ENCODE data around the gene VPS16. TPM values are rescaled to one million over a fixed set of nuclear protein-coding genes. Genes with fewer than 3 reads are reported as not detected.
A peak's percentile ranks its signal among the peaks of the same experiment; 100 is the strongest.

Gene VPS16
- total and polyA plus RNA-seq, 2 donors: 37.0 to 93.3 TPM

- Histone ChIP-seq H3K27ac (ENCODE audit: low read depth in 1 of 2, low read length in 1 of 2) (no peak overlapping the region), H3K4me3 (ENCODE audit: low read length in 2 of 2) (no peak overlapping the region), H3K4me1 (ENCODE audit: control insufficient read depth in 2 of 2, insufficient read depth in 2 of 2, low read length in 2 of 2) (peaks cover 0 to 3% of the 10 kb centered on the region in 2 donors), H3K36me3 (ENCODE audit: control insufficient read depth in 2 of 2, insufficient read depth in 2 of 2, low read length in 1 of 2) (no peaks in the 10 kb centered on the region), H3K27me3 (ENCODE audit: control insufficient read depth in 2 of 2, insufficient read depth in 1 of 2, low read length in 1 of 2) (peaks cover 11 to 46% of the 10 kb centered on the region in 2 donors), H3K9me3 (ENCODE audit: control insufficient read depth in 2 of 2, insufficient read depth in 1 of 2, low read length in 1 of 2) (peaks cover 0 to 2% of the 10 kb centered on the region in 2 donors)
- no peak for DNase-seq (ENCODE audit: low read depth in 6 of 9, low spot score in 9 of 9)
- WGBS: 93% methylated on average over 8 of the region's 8 CpGs
These were observed 25.2 kb upstream of the VPS16 start for GRCh38 chr20:2815242-2815900.

- Histone ChIP-seq H3K27ac (ENCODE audit: low read depth in 1 of 2, low read length in 1 of 2) (no peak within 1 kb of the TSS), H3K4me1 (ENCODE audit: control insufficient read depth in 2 of 2, insufficient read depth in 2 of 2, low read length in 2 of 2) (peaks cover under 1 to 10% of the 10 kb centered on the region in 2 donors), H3K36me3 (ENCODE audit: control insufficient read depth in 2 of 2, insufficient read depth in 2 of 2, low read length in 1 of 2) (no peaks in the 10 kb centered on the region), H3K27me3 (ENCODE audit: control insufficient read depth in 2 of 2, insufficient read depth in 1 of 2, low read length in 1 of 2) (peaks cover 18 to 53% of the 10 kb centered on the region in 2 donors), H3K9me3 (ENCODE audit: control insufficient read depth in 2 of 2, insufficient read depth in 1 of 2, low read length in 1 of 2) (peaks cover 0 to 3% of the 10 kb centered on the region in 2 donors), H3K4me3 (ENCODE audit: low read length in 2 of 2) (no peak within 1 kb of the TSS)
- 95% methylated on average over 10 of the region's 10 CpGs for WGBS
- no peak for DNase-seq (ENCODE audit: low read depth in 6 of 9, low spot score in 9 of 9)
These were observed 24.4 kb upstream of the VPS16 start, which contains the start of gene TMEM239 for GRCh38 chr20:2816030-2816582. Gene TMEM239 (plus strand): TSS chr20:2816364. CDS start chr20:2816555, 191 bp downstream.

- H3K27me3 ChIP-seq (ENCODE audit: control insufficient read depth in 2 of 2, insufficient read depth in 1 of 2, low read length in 1 of 2): peaks cover 20 to 57% of the 10 kb centered on the region in 2 donors
- H3K27ac ChIP-seq (ENCODE audit: low read depth in 1 of 2, low read length in 1 of 2): no peak overlapping the region
- peaks cover 0 to 3% of the 10 kb centered on the region in 2 donors for H3K9me3 ChIP-seq (ENCODE audit: control insufficient read depth in 2 of 2, insufficient read depth in 1 of 2, low read length in 1 of 2)
- no peak overlapping the region for H3K4me3 ChIP-seq (ENCODE audit: low read length in 2 of 2)
- H3K36me3 ChIP-seq (ENCODE audit: control insufficient read depth in 2 of 2, insufficient read depth in 2 of 2, low read length in 1 of 2): no peaks in the 10 kb centered on the region
- DNase-seq (ENCODE audit: low read depth in 6 of 9, low spot score in 9 of 9): peak in 2 of 9 donors; percentile 39 to 56
- peaks cover 7 to 16% of the 10 kb centered on the region in 2 donors for H3K4me1 ChIP-seq (ENCODE audit: control insufficient read depth in 2 of 2, insufficient read depth in 2 of 2, low read length in 2 of 2)
- 80% methylated on average over 20 of the region's 20 CpGs for WGBS
These were observed 23.8 kb upstream of the VPS16 start for GRCh38 chr20:2816583-2817340.

- WGBS: 99% methylated on average over 2 of the region's 2 CpGs
- Histone ChIP-seq H3K36me3 (ENCODE audit: control insufficient read depth in 2 of 2, insufficient read depth in 2 of 2, low read length in 1 of 2) (no peaks in the 10 kb centered on the region), H3K4me3 (ENCODE audit: low read length in 2 of 2) (no peak overlapping the region), H3K27me3 (ENCODE audit: control insufficient read depth in 2 of 2, insufficient read depth in 1 of 2, low read length in 1 of 2) (peaks cover 20 to 60% of the 10 kb centered on the region in 2 donors), H3K4me1 (ENCODE audit: control insufficient read depth in 2 of 2, insufficient read depth in 2 of 2, low read length in 2 of 2) (peaks cover 8 to 22% of the 10 kb centered on the region in 2 donors), H3K27ac (ENCODE audit: low read depth in 1 of 2, low read length in 1 of 2) (no peak overlapping the region), H3K9me3 (ENCODE audit: control insufficient read depth in 2 of 2, insufficient read depth in 1 of 2, low read length in 1 of 2) (peaks cover 0 to 3% of the 10 kb centered on the region in 2 donors)
- DNase-seq (ENCODE audit: low read depth in 6 of 9, low spot score in 9 of 9): no peak
These were observed 23.2 kb upstream of the VPS16 start for GRCh38 chr20:2817341-2817726.

- no peaks in the 10 kb centered on the region for H3K36me3 ChIP-seq (ENCODE audit: control insufficient read depth in 2 of 2, insufficient read depth in 2 of 2, low read length in 1 of 2)
- peaks cover 8 to 22% of the 10 kb centered on the region in 2 donors for H3K4me1 ChIP-seq (ENCODE audit: control insufficient read depth in 2 of 2, insufficient read depth in 2 of 2, low read length in 2 of 2)
- WGBS: 98% methylated on average over 7 of the region's 7 CpGs
- H3K9me3 ChIP-seq (ENCODE audit: control insufficient read depth in 2 of 2, insufficient read depth in 1 of 2, low read length in 1 of 2): peaks cover 0 to 3% of the 10 kb centered on the region in 2 donors
- H3K4me3 ChIP-seq (ENCODE audit: low read length in 2 of 2): no peak overlapping the region
- H3K27ac ChIP-seq (ENCODE audit: low read depth in 1 of 2, low read length in 1 of 2): no peak overlapping the region
- DNase-seq (ENCODE audit: low read depth in 6 of 9, low spot score in 9 of 9): no peak
- H3K27me3 ChIP-seq (ENCODE audit: control insufficient read depth in 2 of 2, insufficient read depth in 1 of 2, low read length in 1 of 2): peaks cover 20 to 60% of the 10 kb centered on the region in 2 donors
These were observed 22.5 kb upstream of the VPS16 start for GRCh38 chr20:2817891-2818595.

GRCh38 chr20:2820084-2820895, 20.3 kb upstream of the VPS16 start:
- WGBS: 57% methylated on average over 32 of the region's 32 CpGs
- Histone ChIP-seq H3K27ac (ENCODE audit: low read depth in 1 of 2, low read length in 1 of 2) (no peak overlapping the region), H3K4me3 (ENCODE audit: low read length in 2 of 2) (no peak overlapping the region), H3K9me3 (ENCODE audit: control insufficient read depth in 2 of 2, insufficient read depth in 1 of 2, low read length in 1 of 2) (peaks cover 0 to 3% of the 10 kb centered on the region in 2 donors), H3K4me1 (ENCODE audit: control insufficient read depth in 2 of 2, insufficient read depth in 2 of 2, low read length in 2 of 2) (peaks cover 8 to 22% of the 10 kb centered on the region in 2 donors), H3K27me3 (ENCODE audit: control insufficient read depth in 2 of 2, insufficient read depth in 1 of 2, low read length in 1 of 2) (peaks cover 20 to 51% of the 10 kb centered on the region in 2 donors), H3K36me3 (ENCODE audit: control insufficient read depth in 2 of 2, insufficient read depth in 2 of 2, low read length in 1 of 2) (no peaks in the 10 kb centered on the region)
- DNase-seq (ENCODE audit: low read depth in 6 of 9, low spot score in 9 of 9): no peak

- H3K4me1 ChIP-seq (ENCODE audit: control insufficient read depth in 2 of 2, insufficient read depth in 2 of 2, low read length in 2 of 2): peaks cover 9 to 23% of the 10 kb centered on the region in 2 donors
- H3K27ac ChIP-seq (ENCODE audit: low read depth in 1 of 2, low read length in 1 of 2): no peak overlapping the region
- H3K36me3 ChIP-seq (ENCODE audit: control insufficient read depth in 2 of 2, insufficient read depth in 2 of 2, low read length in 1 of 2): no peaks in the 10 kb centered on the region
- peaks cover 20 to 46% of the 10 kb centered on the region in 2 donors for H3K27me3 ChIP-seq (ENCODE audit: control insufficient read depth in 2 of 2, insufficient read depth in 1 of 2, low read length in 1 of 2)
- peaks cover 0 to 3% of the 10 kb centered on the region in 2 donors for H3K9me3 ChIP-seq (ENCODE audit: control insufficient read depth in 2 of 2, insufficient read depth in 1 of 2, low read length in 1 of 2)
- peak overlapping the region in 1 of 2 donors; percentile 23 for H3K4me3 ChIP-seq (ENCODE audit: low read length in 2 of 2)
- DNase-seq (ENCODE audit: low read depth in 6 of 9, low spot score in 9 of 9): no peak
- 12% methylated on average over 68 of the region's 68 CpGs for WGBS
These were observed 19.4 kb upstream of the VPS16 start for GRCh38 chr20:2820896-2821869.
